NCI-H2107 treated with DMSO at 0.1 percent for 48 hours (cell line): ENCODE results near the gene ZBTB18.
"Not testable (repeated sequence)": the region's sequence is repeated elsewhere in the genome, so short reads cannot be mapped to it uniquely, and the experiment has no call there.

Experiments used
- DNase-seq: peaks from one replicate; lab custom pipeline; 2025; ENCODE audit not compliant: unreplicated experiment; lab: John Stamatoyannopoulos, UW

Gene ZBTB18

DNA sequence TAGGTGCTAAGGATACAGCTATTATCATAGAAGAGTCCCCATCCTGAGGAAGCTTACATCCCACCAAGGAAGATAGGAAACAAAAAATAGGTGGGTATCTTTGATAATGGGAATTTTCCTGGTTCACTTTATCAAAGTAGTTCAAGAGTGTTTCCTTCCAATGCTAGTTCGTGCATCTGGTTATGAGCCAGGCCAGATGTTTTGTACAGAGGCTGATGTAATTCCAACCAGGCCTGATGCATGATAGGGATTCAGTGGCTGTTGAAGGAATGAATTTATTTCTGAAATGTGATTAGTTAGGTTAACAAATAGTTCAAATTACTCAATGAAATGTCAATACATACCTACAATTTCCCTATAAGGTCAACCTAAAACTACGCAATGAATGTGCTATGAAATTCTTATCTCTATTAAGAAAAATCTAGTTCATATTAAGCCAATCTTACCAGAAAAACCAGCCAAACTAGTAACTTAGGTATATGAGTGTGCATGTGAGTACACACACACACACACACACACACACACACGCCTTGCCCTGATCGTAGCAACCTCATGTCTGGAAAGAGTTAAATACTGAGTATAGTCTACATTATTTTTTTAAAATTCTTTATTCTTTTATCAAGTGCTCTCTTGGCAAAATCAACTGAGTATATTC is 9.5 kb upstream of the ZBTB18 start:
- no peak for DNase-seq

DNA sequence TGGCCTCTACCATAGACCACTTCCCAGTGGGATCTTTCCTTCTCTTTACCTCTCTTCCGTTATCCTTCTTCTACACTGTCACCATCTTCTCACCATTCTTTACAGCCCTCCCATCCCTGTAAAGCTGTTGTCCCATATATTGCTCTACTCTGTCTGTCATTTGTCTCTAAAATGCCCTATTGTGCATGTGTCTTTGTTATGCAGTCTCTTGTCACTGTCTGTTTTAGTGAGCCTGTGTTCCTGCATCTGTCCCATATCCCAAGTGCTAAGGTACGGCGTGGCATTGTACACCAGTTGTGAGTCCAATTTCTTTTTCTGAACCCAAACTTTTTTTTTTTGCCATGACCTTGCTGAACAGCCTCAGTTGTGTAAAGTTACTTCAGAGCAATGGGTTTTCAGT is 8.8 kb upstream of the ZBTB18 start:
- no peak for DNase-seq

DNA sequence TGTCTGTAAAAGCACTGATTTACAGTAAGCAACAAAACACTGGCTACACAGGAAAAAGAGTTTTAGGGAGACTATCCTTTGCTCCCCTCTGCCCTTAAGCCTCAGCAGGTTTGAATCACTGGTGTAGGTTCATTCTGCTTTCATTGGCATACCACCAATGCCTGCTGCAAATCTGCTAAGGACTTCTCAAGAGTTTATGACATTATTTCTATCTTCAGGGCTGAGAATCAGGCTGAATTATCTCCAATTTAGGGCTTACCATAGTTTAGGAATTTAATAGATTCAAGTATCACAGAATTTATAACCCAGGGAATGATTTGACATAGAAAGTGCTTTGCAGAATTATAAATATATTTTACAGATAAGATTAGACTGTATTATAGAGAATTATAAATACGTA is 6.7 kb upstream of the ZBTB18 start:
- DNase-seq: no peak

DNA sequence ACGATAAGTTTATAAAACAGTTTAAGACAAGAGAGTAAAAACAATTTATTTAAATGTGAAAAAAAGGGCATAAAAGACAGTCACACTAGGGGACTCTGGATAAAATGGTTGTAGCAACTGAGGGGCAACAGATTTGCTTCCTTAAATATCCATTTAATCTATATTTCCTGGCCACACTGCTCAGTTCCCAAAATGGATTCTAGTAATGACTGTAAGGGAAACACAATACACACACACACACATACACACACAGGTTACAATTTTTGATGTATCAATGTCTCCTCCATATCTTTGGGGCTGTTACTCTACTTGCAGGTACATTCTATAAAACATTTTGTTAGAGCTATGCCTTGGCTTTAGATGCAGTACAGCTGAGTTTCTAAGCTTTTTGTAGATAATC is 4.8 kb upstream of the ZBTB18 start:
- not testable (repeated sequence) for DNase-seq

DNA sequence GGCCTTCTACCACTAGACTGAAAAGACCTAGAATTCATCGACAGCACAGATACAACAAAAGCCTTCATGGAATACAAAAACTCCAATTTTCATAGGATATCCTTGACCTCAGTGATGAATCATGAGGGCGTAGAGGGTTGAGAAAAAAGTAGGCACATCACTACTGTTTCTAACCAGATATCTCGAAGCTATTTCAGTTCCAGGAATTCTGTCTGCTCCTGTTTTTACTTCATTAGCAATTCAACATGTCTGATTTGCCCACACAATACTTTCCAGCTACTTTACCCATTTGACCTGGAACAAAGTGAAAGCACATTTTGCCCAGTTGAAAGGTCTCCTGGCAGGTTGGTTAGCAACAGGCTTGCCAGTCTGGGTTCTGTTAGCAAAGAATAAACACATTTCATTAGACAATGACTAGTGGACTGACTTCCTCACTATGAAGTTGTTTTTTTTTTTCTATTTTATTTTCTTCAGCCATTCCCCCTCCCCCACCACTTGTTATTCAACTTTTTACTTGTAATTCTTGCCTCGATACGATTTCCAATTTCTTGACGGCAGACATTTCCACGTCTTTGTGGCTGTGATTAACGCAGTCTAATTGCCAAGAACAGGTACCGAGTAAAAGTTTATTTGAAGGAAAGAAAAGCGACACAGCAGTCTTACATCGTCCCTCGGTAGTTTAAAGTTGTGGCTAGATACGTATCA is 4.0 kb upstream of the ZBTB18 start:
- DNase-seq: peak; percentile 82

DNA sequence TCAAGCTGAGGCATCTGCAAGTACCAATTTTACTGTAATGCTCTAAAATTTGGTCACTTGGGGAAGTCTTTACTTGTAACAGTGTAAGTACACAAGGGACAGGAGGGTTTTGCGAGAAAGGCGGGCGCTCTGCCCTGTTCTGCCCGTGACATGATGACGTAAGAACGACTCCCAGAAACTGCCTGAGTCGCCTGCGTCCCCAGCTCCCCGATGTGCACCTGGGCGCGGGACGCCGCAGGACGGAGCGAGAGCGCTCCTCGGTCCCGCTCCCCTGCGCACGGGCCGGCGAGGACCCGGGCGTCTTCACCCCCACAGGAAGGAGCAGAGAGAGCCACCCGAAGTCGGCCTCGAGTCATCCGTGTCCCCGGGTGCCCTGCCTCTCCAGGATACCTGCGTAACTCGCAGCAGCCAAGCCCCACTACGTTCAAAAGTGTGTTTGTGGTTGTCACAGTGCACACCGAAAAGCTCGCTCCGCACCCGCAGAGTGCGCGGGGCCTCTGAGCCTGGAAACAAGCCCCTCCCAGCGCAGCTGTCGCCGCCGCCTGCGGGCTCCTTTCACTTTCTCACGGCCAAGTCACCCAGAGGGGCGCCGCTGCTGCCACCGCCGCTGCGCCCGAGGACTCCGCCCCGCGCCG is 3.3 kb upstream of the ZBTB18 start:
- DNase-seq: peak; percentile 82

DNA sequence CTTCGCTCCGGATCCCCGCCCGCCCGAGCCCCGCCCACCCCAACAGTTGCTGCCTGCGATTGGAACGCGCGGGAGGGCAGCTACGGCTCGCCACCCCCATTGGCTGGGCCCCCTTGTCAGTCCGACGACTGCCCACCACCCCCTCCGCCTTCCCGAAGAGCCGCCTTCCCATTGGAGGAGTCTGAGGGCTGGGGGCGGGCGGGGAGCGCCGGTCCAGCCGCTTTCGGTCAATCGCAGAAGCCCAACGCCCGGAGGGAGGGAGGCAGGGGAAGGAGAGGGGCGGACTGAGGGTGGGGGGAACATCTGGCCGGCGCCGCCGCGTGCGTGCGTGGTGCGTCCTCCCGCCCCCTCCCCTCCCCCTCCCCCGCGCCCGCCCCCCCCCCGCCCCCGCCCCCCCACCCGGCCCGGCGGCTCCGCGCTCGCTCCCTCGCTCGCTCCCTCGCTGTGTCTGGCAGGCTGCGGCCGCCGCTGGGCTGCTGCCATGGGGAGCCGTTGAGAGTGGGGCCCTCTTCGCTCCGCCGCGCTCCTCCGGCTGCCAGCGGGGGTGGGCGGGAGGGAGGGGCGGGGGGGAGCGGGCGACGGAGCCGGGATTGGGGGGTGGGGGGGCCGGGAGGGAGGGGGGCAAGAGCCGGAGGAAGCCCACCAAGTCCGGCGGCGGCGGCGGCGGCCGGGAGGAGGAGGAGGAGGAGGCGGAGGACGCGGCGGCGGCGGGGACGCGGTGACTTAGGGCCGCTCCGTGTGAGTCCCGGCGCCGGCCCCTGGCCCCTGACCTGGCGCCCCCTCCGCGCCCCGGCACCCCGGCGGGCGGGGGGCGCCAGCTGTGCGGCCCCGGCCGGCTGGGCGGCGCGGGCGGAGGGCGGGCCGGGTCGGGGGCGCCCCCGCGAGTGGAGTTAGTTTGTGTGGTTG is 2.6 kb upstream of the ZBTB18 start:
- peak; percentile 98 for DNase-seq

DNA sequence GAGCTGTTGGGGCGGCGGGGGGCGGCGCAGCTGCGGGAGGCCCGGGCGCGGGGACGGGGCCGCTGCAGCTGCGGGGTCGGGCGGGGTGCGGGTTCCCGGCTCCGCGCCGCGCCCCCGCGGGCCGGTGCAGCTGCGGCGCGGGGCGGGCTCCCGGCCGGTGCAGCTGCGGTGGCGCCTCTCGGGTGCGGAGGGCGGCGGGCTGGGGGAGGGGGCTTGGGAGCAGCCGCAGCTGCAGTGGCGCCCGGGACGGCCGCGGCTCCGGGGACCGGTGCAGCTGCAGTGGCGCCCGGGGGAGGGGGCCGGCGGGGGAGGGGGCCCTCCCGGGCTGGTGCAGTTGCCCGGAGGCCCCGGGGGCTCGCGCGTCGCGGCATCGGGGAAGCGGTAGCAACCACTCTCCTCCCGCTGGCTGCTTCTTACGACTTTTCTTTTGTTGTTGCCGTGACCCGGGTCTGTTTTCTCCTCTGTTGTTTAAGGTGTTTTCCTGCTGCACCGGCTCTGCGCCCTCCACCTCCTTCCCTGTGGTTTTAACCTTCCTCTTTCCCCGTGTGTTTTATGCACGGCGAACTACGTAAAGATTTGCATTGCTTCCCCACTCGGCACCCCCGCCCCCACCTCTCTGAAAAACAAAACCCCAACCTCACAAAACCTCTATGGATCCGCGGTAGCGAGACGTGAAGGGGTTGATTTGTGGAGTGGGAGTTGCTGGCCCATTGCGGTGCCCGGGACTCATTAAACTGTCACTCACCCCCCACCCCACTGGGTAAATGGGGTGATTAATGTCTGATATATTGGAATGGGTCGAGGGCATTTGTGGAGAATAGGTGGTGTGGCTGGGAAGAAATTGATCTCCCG is 1.7 kb upstream of the ZBTB18 start:
- peak; percentile 61 for DNase-seq

DNA sequence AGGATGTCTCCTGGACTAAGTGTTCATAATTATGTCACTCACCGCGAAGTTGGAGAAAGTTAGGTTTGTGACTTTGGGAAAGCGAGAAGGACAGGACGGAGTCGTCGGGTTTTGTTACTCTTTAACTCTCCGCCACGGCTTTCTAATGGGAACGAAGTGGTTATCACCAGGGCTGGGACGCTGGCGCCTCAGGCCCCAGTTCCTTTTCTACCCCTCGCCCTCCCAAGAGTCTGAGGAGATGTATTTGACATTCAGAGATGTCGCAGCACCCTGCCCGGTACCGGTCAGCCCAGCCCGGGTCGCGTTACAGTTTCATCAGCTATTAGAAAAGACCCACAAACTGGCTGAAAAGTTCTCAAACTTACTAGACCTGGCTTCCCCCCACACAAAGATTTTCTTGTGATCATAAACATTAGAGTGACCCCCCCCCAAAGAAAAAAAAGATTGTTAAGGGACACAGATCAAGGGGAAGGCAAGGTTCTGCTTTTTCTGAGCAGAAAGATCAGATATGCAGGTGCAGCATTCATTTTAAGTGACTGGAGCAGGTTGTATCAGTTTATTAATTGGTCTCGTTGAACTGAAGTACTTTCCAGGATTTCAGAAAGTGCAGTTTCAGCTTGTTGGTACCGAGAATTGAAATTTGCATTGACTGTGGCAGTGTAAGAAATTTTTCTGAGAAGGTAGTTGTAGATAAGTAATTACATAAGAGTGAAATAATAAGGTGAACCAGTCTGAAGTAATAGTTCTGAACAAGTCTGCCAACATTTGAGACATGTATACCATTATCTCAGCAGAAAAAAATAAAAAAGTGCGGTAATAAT is 859 bp upstream of the ZBTB18 start:
- no peak for DNase-seq

DNA sequence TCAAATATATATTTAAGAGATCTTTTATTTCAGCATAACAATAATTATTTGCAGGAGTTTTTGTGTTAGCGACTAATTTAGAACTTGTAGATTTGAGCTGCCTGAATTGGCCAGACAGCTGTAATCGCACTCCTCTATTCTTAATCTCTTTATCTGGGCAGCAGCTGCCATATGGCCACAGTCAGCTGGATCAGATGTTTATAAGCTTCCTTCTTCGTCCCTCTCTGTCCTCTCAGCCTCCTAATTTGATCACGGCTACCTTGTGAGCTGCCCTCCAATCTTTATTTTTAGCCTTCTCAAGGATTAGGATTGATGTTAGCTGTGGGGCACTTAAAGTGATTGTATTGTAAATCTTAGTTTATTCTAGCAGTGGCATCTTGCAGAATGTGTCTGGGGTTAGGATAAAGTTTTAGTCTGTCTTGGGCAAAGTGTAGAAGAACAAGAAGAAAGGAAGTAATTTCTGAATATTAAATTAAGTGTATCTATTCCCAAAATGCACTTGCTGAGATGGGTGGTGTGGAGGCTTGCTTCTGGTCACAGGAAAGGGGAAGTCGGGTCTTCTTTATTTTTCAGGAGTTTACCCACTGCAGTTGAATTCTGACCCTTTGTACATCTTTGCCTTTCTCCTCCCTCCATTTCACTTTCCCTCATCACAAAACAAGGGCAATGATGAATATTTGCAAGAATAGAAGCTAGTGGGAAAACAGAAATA is 1.1 kb downstream of the ZBTB18 start:
- DNase-seq: no peak

DNA sequence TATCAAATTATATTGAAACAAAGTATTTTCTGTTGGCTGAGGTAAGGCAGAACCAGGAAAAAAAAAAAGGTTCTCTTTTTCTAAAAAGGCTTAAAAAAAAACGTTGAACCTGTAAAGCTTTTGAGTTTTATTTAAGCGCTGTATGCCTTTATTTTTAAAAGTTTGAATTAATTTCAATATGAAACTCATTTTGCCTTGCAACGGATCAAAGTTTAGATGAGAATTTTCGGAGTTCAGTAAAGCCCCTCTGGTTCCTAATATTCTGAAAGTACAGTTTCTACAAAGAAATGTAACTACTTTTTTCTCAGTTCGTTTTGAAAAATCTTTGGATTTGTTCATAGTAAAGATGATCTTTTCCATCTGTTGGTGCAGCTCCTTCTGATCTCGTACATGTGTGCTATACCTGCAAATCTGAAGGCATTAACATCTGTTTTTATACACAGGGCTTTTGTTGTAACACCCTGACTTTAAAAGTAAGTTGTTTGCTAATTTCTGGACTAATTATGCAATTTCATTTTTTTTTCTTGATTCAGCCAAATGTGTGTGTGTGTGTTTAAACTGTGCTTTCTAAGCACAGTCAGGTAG is 1.7 kb downstream of the ZBTB18 start:
- no peak for DNase-seq

DNA sequence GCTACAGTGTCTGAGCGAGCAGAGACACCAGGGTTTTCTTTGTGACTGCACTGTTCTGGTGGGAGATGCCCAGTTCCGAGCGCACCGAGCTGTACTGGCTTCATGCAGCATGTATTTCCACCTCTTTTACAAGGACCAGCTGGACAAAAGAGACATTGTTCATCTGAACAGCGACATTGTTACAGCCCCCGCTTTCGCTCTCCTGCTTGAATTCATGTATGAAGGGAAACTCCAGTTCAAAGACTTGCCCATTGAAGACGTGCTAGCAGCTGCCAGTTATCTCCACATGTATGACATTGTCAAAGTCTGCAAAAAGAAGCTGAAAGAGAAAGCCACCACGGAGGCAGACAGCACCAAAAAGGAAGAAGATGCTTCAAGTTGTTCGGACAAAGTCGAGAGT is 2.7 kb downstream of the ZBTB18 start:
- DNase-seq: no peak

DNA sequence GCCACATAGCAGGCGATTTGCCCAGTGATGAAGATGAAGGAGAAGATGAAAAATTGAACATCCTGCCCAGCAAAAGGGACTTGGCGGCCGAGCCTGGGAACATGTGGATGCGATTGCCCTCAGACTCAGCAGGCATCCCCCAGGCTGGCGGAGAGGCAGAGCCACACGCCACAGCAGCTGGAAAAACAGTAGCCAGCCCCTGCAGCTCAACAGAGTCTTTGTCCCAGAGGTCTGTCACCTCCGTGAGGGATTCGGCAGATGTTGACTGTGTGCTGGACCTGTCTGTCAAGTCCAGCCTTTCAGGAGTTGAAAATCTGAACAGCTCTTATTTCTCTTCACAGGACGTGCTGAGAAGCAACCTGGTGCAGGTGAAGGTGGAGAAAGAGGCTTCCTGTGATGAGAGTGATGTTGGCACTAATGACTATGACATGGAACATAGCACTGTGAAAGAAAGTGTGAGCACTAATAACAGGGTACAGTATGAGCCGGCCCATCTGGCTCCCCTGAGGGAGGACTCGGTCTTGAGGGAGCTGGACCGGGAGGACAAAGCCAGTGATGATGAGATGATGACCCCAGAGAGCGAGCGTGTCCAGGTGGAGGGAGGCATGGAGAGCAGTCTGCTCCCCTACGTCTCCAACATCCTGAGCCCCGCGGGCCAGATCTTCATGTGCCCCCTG is 3.3 kb downstream of the ZBTB18 start:
- no peak for DNase-seq

DNA sequence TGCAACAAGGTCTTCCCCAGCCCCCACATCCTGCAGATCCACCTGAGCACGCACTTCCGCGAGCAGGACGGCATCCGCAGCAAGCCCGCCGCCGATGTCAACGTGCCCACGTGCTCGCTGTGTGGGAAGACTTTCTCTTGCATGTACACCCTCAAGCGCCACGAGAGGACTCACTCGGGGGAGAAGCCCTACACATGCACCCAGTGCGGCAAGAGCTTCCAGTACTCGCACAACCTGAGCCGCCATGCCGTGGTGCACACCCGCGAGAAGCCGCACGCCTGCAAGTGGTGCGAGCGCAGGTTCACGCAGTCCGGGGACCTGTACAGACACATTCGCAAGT is 3.8 kb downstream of the ZBTB18 start:
- DNase-seq: no peak

DNA sequence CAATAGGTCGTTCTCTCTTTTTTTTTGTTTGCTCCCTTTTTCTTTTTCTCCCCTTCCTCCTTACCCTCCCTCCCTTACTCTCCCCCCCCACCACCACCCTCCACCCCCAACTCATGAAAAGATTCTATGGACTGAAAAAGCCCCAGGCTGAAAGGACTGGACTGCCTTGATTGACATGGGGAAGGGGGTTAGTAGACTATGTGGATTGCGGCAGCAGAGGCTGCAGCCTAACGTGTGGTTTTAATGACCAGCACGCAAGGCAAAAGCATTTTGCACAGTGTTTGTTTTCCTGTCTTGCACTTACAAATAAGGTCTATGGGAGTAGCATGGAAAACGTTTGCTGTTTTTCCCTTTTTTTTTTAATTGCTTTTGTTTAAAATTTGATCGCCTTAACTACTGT is 5.5 kb downstream of the ZBTB18 start:
- DNase-seq: no peak

DNA sequence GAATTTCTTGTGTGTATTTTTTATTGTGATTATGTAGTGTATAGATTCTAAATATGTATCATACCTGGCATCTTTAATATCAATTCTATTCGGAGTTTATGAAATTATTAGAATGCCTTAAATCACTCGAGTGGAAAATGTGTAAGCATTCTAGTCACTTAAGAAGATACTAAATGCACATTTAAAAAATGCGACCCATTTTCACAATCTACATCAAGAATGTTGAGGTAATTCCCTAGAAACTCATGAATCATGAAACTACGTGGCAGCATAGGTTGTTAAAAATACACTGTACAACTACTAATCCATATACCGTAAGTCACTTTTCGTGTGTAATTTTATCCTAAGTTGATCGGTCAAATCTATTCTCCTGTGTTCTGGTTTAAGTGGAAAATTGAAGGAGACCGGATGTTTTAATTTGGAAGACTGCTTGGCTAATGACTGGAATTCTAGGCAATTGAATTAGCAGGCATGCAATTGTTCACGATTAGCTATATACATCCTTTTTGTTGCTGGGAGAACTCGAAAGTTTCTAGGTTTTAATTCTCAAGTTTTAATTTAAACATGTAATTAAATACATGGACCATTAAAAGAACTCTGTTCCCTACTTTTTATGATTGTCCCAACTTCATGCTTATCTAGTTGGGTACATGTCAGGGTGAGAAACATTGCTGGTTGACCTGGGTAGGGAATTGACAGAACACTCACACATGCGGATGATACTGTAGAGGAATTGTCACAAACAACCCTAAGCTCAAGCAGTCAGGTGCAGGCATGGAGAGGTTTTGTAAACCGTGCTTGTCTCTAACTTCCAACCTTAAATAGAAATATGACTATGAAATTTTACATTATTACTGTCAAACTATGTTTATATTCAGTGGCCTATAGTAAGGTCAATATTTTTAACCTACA is 6.6 kb downstream of the ZBTB18 start:
- no peak for DNase-seq

DNA sequence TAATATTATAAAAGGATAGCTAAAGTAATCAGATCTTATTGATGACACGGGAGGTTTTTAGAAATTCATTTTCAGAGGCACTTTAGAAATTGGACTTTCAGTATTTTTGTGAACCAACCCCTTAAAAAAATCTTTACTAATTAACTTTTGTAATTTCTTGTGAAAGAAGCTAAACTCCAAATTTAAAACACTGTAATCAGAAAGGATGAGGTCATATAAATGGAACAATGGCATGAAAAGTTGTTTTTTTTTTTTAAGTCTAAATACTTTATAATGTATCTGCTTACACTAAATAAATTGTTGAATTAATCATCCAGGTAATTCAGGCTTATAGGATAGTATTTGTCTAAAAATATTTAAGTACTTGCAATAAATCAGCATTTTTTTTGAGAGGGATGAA is 9.0 kb downstream of the ZBTB18 start:
- no peak for DNase-seq
